HS-27A (cell line): ENCODE results near the gene SHROOM4.

Experiments used
- DNase-seq: peaks from one replicate; pipeline ENCODE4 v3.0.0-alpha.2; 2012; ENCODE audit warnings: low read depth, missing footprints

Gene SHROOM4

DNA sequence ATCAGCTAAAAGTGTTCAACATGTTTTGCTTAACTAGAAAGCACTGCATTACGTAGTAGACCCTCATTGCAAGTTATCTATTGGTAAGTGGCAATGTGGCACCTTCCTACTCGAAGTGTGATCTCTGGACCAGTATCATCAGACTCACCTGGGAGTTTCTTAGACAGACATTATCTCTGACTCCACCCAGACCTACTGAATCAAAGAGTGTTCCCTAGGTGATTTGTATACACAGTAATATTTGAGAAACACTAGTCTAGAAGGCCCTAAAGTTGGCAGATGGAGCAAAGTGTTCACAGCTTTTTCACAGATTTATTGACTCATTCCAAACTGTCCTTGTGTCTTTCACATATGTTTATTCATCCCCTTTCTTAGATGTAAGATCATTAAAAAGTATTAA lies 35.7 kb downstream of the SHROOM4 start:
- DNase-seq, result no peak

DNA sequence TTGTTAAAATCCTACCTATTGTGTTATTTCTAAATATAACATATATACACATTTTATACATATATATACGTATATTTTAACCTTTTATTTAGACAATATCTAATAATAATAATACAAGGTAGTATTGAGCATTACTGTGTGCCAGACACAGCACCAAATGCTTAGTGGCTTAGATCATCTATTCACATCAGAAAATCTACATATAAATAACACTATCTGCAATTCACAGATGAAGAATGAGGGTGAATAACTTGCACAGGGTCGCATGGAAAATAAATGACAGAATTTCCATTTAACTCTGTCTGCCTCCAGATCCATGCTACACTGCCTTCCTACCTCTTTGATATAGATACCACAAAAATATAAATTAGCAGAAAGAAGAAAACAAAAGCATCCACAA lies 37.7 kb downstream of the SHROOM4 start:
- DNase-seq, result no peak

DNA sequence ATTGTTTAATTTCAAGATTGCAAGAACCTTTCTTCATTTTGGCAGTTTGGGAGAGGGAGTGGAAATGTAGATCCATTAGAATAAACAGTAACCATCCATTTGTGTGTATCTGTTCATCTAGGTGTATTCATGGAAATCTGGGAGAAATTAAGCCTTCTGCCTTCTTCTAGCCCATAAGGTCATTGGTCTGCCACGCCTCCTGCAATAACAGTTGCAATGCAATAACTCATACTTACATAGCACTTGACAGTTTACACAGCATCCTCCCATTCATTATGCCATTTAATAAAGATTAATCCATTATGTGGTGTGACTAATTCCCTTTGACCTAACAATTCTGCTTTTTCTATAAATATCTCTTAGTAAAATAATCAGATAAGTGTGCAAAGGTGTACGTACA lies 42.6 kb downstream of the SHROOM4 start:
- DNase-seq, result no peak

DNA sequence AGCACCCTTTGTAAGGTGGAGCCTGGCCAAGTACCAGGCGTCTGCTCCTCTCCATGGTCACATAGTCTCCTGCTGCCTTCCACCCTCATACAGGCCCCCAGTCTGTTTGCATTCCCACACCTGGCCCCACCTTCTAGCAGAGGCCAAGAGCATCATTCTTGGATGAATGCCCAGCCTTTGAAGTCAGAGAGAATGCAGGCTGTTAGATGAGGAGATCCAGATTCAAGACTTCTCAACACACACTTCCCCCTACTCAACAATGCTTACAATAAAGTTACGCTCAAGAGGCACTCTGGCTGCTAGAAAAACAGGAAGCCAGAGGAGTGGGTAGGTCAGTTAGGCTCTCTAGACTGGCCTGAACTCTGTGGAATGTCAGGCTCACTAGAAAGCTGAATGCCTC lies 43.3 kb downstream of the SHROOM4 start:
- no peak for DNase-seq

DNA sequence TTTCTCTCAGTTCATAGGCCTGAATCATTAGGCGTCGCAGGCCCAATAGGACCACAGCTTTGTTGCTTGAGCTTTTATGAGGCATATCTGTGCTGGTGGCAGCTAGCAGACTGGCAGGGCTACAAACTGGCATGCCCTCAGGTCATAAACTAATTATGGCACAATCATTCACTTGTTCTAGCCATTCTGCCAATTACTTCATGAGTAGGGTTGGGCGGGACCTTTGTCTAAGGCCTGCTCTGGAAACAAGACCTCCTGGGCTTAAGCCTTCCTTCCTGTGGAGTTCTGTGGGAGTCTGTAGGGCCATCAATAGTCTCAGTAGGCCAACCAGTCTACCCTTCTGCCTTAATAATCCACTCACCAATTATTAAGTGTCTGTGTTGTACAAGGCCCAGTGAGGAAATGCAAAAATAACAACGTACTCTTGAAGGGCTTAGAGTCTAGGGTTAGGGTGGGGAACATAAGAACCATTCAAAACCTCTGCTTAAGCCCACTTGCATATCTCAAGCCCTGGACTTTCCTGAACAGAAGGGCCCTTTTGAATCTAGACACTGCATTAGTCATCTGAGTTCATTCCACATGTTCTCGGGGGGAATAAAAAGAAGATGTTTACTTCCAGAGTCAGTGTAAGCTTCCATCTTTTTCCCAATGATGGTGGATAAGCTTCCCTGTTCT lies 44.5 kb downstream of the SHROOM4 start:
- no peak for DNase-seq

DNA sequence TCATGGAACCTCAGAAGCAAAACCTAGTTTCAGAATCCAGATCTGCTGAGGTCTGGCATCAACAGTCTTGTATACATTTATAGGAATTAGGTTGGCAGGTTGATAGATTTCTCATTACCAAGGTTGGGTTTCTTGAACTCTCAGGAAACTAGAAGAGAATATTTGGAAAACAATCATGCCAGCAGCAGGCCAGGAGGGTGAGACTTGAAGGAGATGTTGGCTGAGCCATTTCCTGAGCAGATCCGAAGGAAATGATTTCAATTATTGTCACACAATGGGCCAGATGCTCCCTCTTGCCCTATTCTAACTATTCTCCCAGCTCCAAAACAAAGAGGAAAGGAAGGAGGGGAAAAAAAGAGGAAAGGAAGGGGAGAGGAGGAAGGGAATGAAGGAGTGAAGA lies 45.2 kb downstream of the SHROOM4 start:
- no peak for DNase-seq

DNA sequence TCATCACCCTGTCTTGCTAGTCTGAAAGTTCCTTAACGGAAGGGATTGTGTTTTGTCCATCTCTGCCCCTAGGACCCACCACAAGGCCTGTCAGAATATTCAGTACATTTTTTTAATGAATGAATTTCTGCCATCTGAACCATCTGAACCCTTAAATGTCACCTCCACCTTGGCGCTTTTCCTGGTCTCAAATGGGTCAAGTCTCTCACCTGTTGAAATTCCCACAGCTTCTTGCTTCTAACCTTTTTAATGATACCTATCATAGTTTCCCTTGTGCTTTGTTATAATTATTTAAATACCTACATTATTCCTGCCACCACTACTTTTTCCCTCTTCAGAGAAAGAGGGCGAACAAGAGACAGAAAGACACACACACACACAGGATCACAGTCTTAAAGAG lies 48.0 kb downstream of the SHROOM4 start:
- DNase-seq, result no peak

DNA sequence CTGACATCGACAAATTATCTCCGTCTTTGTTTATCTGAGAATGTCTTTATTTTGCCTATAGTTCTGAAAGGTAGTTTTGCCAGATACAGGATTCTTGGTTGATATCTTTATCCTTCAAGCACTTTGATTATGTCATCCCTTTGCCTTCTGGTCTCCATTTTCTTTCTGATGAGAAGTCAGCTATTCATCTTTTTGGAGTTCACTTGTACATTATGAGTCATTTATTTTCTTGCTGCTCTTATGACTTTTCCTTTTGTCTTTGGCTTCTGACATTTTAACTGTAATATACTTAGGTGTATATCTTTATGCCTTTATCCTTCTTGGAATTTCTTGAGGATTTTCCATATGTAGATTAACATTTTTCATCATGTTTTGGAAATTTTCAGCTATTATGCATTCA lies 51.4 kb downstream of the SHROOM4 start:
- DNase-seq, result no peak

DNA sequence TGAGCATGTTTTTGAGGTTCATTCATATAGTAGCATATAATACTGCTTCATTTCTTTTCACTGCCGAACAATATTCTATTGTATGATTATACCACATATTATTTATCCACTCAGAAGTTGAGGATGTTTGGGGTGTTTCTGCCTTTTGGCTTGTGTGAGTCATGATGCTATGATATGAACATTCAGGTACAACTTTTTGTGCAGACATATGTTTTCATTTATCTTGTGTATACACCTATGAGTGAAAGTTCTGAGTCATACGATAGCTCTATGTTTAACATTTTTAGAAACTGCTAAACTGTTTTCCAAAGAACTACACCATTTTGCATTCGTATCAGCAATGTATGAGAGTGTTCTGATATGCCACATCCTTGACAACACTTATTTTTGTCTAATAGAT lies 57.7 kb downstream of the SHROOM4 start:
- DNase-seq, result no peak

DNA sequence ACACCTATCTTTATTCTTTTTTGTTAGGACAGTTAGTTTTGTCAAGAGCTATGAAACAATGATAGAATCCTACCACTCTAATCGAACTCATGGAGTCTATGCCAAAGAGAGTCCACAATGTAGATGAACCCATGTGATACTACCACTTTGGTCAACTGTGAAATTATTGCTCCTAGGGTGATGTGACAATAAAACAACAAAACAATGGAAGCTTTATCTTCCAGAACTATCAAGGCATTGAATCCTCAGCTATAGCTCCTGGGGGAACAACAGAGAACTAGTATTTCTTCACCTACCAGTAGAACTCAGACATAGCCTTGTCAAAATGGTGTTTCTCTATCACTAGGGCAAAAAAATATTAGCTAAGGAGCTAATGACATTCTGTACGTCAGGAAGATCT lies 62.9 kb downstream of the SHROOM4 start:
- no peak for DNase-seq

DNA sequence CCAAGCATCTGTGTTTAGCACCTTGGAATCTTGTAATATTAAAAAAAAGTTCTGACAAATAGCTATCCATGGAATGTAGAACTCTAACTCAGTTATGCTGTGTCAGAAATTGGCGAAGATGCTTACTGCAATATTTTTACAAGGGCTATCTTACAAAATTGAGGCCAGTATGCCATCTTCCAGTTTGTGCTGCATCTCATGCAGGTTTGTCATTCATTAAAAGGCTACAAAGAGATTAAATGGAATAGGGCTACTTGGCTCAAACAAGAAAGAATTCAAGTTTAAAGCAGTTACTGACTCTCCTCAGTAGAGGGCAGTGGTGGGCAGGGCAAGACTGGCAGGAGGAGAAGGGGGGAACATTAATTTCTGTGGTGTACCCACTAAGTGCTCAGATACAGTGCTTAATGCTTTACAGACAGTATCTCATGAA lies 66.5 kb downstream of the SHROOM4 start:
- peak; percentile 7 for DNase-seq

DNA sequence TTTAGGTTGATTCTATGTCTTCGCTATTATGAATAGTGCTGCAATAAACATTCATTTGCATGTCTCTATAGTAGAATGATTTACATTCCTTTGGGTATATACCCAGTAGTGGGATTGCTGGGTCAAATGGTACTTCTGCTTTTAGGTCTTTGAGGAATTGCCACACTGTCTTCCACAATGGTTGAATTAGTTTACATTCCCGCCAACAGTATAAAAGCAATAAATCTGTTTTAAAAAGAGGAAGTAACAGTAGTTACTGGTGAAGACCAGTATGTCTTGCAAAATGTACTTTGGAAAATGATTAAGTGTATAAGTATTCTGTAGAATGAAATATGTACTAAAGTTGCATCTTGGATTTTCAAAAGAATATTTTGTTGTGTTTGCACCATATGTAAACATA lies 77.3 kb downstream of the SHROOM4 start:
- no peak for DNase-seq

DNA sequence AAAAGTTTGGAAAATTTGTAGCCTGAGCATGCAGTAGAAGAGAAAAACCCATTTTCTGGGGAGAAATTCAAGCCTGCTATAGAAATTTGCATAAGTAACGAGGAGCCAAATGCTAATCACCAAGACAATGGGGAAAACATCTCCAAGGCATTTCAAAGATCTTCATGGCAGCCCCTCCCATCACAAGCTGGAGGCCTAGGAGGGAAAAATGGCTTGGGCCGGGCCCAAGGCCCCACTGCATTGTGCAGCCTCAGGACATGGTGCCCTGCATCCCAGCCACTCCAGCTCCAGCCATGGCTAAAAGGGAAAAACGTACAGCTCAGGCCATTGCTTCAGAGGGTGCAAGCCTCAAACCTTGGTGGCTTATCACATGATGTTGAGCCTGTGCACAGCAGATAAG lies 87.7 kb downstream of the SHROOM4 start:
- no peak for DNase-seq

DNA sequence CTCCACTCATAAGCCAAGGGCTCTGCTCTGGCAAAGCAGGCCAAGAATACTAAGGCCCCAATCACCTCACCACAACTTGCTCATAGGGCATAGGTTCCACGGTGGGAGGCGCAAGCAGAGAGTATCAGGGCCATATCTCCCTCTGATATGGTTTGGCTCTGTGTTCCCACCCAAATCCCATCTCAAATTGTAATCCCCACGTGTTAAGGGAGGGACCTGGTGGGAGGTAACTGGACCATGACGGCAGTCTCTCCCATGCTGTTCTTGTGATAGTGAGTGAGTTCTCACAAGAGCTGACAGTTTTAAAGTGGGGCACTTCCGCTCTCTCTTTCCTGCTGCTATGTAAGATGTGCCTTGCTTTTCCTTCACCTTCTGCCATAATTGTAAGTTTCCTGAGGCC lies 88.7 kb downstream of the SHROOM4 start:
- DNase-seq, result no peak

DNA sequence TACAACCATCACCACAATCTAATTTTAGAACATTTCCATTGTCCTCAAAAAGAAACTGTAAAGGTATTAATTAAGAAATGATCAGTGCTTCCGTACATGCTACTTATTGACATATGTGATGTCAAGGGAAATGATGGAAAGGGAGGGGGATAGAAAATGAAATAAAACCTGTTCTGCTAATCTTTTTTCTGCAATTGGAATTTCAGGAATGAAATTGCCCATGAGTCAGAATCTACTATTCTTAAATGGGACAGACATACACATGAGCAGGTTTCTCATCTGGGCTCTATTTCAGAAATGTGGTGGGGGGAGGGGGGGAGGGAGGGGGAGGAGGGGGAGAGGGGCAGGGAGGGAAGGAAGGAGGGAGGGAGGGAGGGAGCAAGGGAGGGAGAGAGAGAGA lies 91.0 kb downstream of the SHROOM4 start:
- no peak for DNase-seq

DNA sequence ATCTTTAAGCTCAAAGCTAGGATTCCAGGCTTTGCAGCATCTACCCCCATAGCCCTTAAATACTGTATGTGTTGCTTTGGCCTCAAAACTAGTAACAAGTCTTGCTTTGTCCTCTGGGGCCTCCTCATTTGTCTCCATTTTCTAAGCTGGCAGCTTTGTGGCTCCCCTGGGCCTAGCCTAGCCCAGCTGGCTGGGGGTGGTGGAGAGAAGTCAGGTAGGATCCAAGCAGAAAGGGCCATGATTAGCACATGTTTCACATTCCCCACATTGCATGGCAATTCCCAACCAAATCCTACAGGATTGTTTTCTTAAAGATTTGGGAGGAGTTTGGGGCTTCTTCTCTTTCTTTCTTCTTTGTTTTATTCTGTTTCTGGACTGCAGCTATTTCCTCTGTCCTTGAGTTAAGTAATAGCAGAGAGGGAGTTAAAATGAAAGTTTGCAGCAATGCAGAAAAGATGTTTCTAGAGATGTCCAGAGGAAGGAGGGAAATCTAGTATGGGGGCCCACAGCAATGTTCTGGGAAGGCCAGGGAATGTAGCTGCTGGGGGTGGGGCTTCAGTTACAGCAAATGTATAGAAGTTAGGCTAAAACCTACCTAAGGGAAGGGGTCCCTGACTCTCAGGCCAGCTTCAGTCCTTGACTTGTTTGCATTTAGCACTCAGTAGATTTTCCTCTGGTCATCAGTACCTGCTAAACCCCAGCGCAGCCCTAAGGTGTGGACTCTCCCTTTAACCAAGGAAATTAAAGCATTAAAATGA lies 92.1 kb downstream of the SHROOM4 start:
- no peak for DNase-seq

DNA sequence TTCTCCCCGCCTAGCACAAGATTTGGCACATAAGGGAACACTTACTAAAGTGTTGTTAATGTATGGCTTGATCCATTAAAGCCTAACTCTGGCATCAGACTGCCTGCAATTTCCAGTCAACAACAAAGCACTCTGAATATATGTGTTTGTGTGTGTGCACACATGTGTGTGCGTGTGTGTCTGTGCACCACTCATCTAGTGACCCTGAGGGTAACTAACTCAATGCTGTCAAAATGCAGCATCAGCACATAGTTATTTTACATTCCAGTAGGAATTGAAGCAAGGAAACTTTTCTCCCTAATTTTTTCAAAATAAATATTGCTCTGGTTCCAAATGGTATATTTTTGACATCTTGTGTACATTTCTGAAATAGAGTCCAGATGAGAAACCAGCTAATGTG lies 94.4 kb downstream of the SHROOM4 start:
- no peak for DNase-seq

DNA sequence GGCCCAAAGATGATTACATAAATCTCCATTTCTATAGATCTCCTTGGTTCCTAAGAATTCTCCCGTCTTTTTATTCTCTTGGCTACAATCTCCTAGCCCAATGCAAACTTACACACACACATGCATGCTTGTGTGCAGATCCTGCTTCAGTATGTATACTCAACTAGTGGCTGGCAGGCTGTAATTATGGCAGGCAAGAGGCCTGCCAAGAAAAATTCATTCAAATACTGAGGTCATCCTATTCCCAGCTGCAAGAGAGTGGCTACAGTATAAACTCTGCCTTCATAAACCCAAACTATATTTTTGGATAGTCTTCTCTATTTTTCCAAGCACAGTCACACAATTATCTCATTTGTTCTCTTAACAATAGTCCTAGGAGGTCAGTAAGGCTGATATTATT lies 95.2 kb downstream of the SHROOM4 start:
- no peak for DNase-seq

DNA sequence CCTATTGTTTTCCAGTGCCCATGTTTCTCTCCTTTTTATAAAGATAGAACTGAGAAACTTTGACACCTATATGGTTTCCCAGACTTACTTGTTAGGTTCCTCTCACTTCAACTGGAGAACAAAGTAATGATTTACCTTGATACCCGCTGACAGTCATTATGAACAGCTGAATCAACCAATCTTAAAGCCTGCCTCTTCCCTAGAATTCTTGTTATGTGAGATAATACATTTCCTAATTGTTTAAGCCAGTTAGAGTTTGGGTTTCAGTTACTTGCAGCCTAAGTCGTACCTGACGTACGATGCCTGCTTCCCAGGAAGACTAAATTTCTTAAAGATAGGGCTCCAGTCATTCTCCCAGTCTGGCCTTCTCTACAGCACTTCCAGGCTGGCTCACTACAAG lies 97.3 kb downstream of the SHROOM4 start:
- DNase-seq, result no peak

DNA sequence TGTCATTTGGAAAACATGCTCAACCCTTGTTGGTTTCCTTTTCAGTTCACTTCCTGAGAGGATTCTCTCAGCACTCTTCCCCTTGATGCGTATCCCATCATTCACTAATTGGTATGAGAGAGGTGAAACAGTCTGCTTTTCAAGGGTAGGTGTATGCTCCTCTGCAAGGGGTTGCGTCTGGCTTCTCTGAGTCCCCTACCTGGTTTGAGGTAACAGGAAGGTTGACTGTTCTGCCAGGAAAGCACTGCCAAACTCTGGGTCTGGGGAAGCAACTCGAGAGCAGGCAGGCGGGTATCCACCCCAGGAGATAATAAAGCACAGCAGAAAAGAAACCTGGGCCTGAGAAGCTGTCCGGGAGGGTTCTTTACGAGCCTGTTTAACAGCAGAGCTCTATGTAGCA lies 101.2 kb downstream of the SHROOM4 start:
- no peak for DNase-seq

DNA sequence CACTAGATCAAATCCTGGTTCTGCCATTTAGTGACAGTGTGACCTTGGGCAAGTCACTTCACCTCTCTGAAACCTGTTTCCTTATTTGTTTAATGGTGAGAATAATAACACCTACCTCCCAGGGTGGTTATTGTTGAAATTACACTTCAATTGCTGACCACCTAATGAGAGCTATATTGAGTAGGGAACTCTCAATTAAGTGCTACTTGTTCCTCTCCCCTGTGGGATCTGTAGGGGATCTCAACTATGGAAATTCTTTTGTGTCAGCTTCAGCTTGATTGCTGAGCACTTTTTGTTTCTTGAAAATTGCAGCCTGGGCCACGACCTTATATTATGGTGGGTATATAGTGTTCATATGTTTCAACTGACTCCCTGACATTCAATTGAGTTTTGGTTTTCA lies 102.1 kb downstream of the SHROOM4 start:
- DNase-seq, result no peak

DNA sequence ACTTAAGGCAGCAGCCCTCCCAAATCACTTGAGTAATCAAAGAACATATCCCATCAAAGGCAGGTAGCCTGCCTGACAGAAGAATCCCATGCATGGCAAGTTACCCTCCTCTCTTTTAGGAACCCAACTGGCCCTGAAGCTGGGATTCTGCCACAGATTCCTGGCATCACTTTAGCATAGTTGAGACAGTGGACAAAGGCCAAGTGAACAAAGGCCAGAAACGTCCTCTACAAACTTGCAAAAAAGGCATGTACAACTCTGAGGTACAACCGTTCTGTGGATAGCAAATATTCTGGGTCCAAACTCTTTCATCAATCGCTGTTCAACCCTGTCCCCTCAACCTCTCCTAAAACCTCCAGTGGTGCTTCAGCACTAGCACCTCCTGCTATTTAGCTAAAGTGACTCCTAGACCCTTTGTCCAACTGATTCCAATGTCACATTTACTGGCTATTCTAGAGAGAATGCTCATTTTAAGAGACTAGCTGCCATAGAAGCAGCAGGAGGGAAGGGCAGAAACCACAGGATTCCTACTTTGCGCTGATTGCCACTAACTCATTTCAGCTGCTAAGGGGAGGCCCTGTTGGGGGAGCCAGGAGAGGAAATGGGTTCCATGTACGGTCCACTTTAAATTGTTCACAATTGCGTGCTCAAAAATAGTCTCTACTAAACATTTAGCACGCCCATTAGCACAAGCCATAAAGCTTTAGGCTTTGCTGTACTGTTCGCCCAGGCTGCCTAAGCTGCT lies 105.9 kb downstream of the SHROOM4 start:
- no peak for DNase-seq

DNA sequence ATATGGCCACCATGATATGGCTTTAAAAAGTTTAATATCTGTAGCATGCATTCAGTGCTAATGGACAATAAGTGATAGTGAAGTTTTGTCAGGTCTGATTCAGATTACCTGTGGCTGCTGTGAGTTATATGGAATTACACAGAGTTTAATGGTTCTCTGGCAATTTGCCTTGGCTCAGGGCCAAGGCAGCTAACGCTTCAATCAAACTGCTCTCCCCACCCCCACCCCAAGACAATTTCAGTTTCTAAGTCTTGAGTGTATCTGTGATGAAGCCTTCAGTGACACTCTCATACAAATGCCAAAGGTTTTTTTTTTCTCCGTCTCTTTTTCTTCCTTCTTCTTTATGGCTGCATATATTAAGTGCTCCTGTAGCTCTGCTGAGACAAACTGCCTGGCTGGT lies 106.6 kb downstream of the SHROOM4 start:
- no peak for DNase-seq
